Measurements from ENCODE around the gene RAD23A.
"Not testable (repeated sequence)": the region's sequence is repeated elsewhere in the genome, so short reads cannot be mapped to it uniquely, and the experiment has no call there.

RAD23A gene

DNA sequence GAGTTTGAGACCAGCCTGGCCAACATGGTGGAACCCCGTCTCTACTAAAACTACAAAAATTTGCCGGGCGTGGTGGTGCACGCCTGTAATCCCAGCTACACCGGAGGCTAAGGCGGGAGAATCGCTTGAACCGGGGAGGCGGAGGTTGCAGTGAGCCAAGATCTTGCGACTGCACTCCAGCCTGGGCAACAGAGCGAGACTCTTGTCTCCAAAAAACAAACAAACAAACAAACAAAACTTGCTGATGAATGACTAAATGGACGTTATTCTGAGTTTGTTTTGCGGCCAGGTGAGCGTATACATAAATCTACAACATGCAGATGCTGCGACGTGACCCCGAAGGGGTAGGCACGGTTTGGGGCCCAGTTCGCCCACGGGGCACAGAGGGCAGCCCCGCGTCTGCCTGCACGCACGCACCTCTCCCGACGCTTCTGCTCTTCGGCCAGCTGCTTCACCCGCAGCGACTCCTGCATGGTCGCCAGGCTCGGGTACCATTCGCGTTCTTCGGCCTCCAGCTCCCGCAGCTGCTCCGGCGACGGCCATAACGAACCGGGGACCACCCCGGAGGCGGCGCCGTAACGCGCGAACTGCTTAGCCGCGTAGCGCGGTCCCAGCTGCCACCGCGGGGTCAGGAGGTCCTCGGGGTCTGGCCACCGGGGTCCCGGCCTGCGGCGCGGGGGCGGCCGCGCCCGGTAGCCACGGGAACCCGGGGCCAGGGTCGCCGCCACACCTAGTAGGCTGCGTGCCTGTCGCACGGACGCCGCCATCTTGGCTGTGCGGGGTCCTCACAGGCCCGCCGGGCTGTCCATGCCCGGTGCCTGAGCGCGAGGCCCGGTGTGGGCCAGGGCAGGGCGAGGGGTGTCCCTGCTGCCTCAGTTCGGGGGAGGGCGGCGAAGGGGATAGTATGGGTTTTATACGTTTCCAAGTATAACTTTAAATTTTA, 11.1 kb downstream of the RAD23A start, which contains the start of gene GADD45GIP1 (continued):
- TF ChIP-seq, protein P1, sequence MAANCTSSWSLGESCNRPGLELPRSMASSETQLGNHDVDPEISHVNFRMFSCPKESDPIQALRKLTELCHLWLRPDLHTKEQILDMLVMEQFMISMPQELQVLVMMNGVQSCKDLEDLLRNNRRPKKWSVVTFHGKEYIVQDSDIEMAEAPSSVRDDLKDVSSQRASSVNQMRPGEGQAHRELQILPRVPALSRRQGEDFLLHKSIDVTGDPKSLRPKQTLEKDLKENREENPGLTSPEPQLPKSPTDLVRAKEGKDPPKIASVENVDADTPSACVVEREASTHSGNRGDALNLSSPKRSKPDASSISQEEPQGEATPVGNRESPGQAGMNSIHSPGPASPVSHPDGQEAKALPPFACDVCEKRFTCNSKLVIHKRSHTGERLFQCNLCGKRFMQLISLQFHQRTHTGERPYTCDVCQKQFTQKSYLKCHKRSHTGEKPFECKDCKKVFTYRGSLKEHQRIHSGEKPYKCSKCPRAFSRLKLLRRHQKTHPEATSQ (tag by site-specific recombination; IDR thresholded peaks at IDR 0.05) = no peak; the same call in 1 of the 2 replicates
- TF ChIP-seq ZNF248 (tag by site-specific recombination; IDR thresholded peaks at IDR 0.05) = no peak
- no peak for TF ChIP-seq SP2 (tag by site-specific recombination; IDR thresholded peaks at IDR 0.05)
- no peak for TF ChIP-seq SCRT1 (tag by site-specific recombination; IDR thresholded peaks at IDR 0.05; ENCODE audit: borderline replicate concordance)
- TF ChIP-seq, protein P2, sequence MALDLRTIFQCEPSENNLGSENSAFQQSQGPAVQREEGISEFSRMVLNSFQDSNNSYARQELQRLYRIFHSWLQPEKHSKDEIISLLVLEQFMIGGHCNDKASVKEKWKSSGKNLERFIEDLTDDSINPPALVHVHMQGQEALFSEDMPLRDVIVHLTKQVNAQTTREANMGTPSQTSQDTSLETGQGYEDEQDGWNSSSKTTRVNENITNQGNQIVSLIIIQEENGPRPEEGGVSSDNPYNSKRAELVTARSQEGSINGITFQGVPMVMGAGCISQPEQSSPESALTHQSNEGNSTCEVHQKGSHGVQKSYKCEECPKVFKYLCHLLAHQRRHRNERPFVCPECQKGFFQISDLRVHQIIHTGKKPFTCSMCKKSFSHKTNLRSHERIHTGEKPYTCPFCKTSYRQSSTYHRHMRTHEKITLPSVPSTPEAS (tag by site-specific recombination; IDR thresholded peaks at IDR 0.05) = no peak
- peak; percentile 41 for TF ChIP-seq ZEB2 (tag by site-specific recombination; IDR thresholded peaks at IDR 0.05)
- TF ChIP-seq ZNF561 (tag by site-specific recombination; IDR thresholded peaks at IDR 0.05; ENCODE audit: borderline replicate concordance) = peak; percentile 72; the same call in 1 of the 2 replicates
- no peak for TF ChIP-seq FEZF1 (tag by site-specific recombination; IDR thresholded peaks at IDR 0.05)
- no peak for TF ChIP-seq ZNF747 (tag by site-specific recombination; IDR thresholded peaks at IDR 0.05)
- no peak for TF ChIP-seq ZNF529 (tag by site-specific recombination; IDR thresholded peaks at IDR 0.05; ENCODE audit: insufficient replicate concordance)
- TF ChIP-seq, protein P3, sequence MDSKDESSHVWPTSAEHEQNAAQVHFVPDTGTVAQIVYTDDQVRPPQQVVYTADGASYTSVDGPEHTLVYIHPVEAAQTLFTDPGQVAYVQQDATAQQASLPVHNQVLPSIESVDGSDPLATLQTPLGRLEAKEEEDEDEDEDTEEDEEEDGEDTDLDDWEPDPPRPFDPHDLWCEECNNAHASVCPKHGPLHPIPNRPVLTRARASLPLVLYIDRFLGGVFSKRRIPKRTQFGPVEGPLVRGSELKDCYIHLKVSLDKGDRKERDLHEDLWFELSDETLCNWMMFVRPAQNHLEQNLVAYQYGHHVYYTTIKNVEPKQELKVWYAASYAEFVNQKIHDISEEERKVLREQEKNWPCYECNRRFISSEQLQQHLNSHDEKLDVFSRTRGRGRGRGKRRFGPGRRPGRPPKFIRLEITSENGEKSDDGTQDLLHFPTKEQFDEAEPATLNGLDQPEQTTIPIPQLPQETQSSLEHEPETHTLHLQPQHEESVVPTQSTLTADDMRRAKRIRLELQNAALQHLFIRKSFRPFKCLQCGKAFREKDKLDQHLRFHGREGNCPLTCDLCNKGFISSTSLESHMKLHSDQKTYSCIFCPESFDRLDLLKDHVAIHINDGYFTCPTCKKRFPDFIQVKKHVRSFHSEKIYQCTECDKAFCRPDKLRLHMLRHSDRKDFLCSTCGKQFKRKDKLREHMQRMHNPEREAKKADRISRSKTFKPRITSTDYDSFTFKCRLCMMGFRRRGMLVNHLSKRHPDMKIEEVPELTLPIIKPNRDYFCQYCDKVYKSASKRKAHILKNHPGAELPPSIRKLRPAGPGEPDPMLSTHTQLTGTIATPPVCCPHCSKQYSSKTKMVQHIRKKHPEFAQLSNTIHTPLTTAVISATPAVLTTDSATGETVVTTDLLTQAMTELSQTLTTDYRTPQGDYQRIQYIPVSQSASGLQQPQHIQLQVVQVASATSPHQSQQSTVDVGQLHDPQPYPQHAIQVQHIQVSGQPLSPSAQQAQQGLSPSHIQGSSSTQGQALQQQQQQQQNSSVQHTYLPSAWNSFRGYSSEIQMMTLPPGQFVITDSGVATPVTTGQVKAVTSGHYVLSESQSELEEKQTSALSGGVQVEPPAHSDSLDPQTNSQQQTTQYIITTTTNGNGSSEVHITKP (tag by site-specific recombination; IDR thresholded peaks at IDR 0.05) = peak; percentile 80
- TF ChIP-seq ZNF585B (tag by site-specific recombination; IDR thresholded peaks at IDR 0.05) = no peak

DNA sequence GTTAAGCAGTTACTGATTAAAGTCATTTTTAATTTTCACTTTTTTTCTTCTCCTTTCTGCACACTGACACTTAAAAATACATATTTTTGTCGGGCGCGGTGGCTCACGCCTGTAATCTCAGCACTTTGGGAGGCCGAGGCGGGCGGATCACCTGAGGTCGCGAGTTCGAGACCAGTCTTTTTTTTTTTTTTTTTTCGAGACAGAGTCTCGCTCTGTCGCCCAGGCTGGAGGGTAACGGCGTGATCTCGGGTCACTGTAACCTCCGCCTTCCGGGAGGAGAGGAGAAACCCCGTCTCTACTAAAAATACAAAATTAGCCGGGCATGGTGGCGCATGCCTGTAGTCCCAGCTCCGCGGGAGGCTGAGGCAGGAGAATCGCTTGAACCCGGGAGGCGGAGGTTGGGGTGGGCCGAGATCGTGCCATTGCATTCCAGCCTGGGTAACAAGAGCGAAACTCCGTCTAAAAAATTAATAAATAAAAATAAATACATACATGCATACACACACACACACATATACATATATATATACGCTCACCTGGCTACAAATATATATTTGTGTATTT, 11.8 kb downstream of the RAD23A start:
- Histone ChIP-seq H3K36me3 (ENCODE audit: control insufficient read depth in 2 of 2, insufficient read depth in 1 of 2, low read length in 2 of 2) (peaks cover 8 to 28% of the 10 kb centered on the region in 2 experiments; a peak in 2 of 3 replicates), H3K27ac (ENCODE audit: extremely low read depth, low read depth, low read length) (peak overlapping the region; percentile 63), H3K4me1 (ENCODE audit: control insufficient read depth, insufficient read depth, low read length) (peaks cover 10% of the 10 kb centered on the region), H3K4me3 (ENCODE audit: low read depth, low read length) (peak overlapping the region; percentile 74)
- ChIA-PET POLR2A (interaction anchor here (1.0 to 1.9 kb wide), 2 partner anchors 11 to 66 kb away, joined by 3 to 5 read pairs; partner anchors contain the start of gene GCDH), CTCF (interaction anchor here (5.5 kb wide), 1 partner anchor 9 kb away, joined by 48 read pairs; no protein-coding TSS in a partner anchor)
- not testable (repeated sequence) for H3K9me3 ChIP-seq (ENCODE audit: control insufficient read depth, insufficient read depth, low read depth, low read length)
- TF ChIP-seq ZXDB (tag by site-specific recombination; IDR thresholded peaks at IDR 0.05) (peak; percentile 11; the same call in 1 of the 2 replicates), ZEB2 (tag by site-specific recombination; IDR thresholded peaks at IDR 0.05) (peak; percentile 48; the same call in 1 of the 2 replicates), KLF1 (tag by site-specific recombination; IDR thresholded peaks at IDR 0.05) (peak; percentile 50; the same call in 1 of the 2 replicates), EGR2 (tag by site-specific recombination; IDR thresholded peaks at IDR 0.05; ENCODE audit: low read depth) (peak; percentile 3; the same call in 1 of the 2 replicates), KLF16 (tag by site-specific recombination; IDR thresholded peaks at IDR 0.05) (peak; percentile 29; the same call in 1 of the 2 replicates), ZNF2 (tag by site-specific recombination; IDR thresholded peaks at IDR 0.05) (peak; percentile 63), ZNF324 (tag by site-specific recombination; IDR thresholded peaks at IDR 0.05) (peak; percentile 64; the same call in 1 of the 2 replicates), ZNF664 (tag by site-specific recombination; IDR thresholded peaks at IDR 0.05) (peak; percentile 74; the same call in 1 of the 2 replicates), SP7 (tag by site-specific recombination; IDR thresholded peaks at IDR 0.05) (peak; percentile 33; the same call in 1 of the 2 replicates), KLF7 (tag by site-specific recombination; IDR thresholded peaks at IDR 0.05; ENCODE audit: borderline replicate concordance) (0 out of 2 replicates have a peak, but pooled peaks have one; percentile 57), ZNF623 (tag by site-specific recombination; IDR thresholded peaks at IDR 0.05) (0 out of 2 replicates have a peak, but pooled peaks have one; percentile 7), ZBTB8A (tag by site-specific recombination; IDR thresholded peaks at IDR 0.05) (peak; percentile 62; the same call in 1 of the 2 replicates)
- TF ChIP-seq, protein P4, sequence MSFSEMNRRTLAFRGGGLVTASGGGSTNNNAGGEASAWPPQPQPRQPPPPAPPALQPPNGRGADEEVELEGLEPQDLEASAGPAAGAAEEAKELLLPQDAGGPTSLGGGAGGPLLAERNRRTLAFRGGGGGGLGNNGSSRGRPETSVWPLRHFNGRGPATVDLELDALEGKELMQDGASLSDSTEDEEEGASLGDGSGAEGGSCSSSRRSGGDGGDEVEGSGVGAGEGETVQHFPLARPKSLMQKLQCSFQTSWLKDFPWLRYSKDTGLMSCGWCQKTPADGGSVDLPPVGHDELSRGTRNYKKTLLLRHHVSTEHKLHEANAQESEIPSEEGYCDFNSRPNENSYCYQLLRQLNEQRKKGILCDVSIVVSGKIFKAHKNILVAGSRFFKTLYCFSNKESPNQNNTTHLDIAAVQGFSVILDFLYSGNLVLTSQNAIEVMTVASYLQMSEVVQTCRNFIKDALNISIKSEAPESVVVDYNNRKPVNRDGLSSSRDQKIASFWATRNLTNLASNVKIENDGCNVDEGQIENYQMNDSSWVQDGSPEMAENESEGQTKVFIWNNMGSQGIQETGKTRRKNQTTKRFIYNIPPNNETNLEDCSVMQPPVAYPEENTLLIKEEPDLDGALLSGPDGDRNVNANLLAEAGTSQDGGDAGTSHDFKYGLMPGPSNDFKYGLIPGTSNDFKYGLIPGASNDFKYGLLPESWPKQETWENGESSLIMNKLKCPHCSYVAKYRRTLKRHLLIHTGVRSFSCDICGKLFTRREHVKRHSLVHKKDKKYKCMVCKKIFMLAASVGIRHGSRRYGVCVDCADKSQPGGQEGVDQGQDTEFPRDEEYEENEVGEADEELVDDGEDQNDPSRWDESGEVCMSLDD (tag by site-specific recombination; IDR thresholded peaks at IDR 0.05) = 0 out of 2 replicates have a peak, but pooled peaks have one; percentile 23
- TF ChIP-seq, protein P5, sequence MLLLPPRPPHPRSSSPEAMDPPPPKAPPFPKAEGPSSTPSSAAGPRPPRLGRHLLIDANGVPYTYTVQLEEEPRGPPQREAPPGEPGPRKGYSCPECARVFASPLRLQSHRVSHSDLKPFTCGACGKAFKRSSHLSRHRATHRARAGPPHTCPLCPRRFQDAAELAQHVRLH (tag by site-specific recombination; IDR thresholded peaks at IDR 0.05) = peak; percentile 90

Measured in HEK293 (cell line).